Neural cell (in vitro differentiated cells): ENCODE results near the gene ALDH4A1. TPM values are rescaled to one million over a fixed set of nuclear protein-coding genes. Genes with fewer than 3 reads are reported as not detected.

Experiments used
- H2AFZ ChIP-seq: fragments of 200-600, 300-800 bp; sonication (generic), shearing (Covaris generic); 2 replicates; pipeline ENCODE4 v1.6.0; 2014; ENCODE audit warnings: low read depth, mild to moderate bottlenecking, antibody characterized with exemption, low read length, moderate library complexity
- H3F3A ChIP-seq: fragments of 200-600 bp; shearing (Covaris generic); 2 replicates; pipeline ENCODE4 v1.6.1; 2016; ENCODE audit warnings: mild to moderate bottlenecking, moderate library complexity, mixed read lengths, antibody characterized with exemption, low read length; ENCODE audit not compliant: insufficient read depth, poor library complexity, severe bottlenecking
- H3K27ac ChIP-seq: fragments of 200-600, 300-800 bp; sonication (generic), shearing (Covaris generic); 2 replicates; pipeline ENCODE4 v1.5.1; 2014; ENCODE audit warnings: mild to moderate bottlenecking, low read length, moderate library complexity
- H3K27me3 ChIP-seq: fragments of 300-800, 200-600 bp; sonication (generic), shearing (Covaris generic); 2 replicates; pipeline ENCODE4 v1.6.0; 2014; ENCODE audit warnings: mild to moderate bottlenecking, low read depth, low read length, moderate library complexity; ENCODE audit not compliant: insufficient read depth
- H3K36me3 ChIP-seq: fragments of 300-800, 200-600 bp; sonication (generic), shearing (Covaris generic); 2 replicates; pipeline ENCODE4 v1.5.1; 2014; ENCODE audit warnings: mild to moderate bottlenecking, antibody characterized with exemption, low read length, moderate library complexity; ENCODE audit not compliant: insufficient read depth
- H3K4me2 ChIP-seq: fragments of 300-800, 200-600 bp; sonication (generic), shearing (Covaris generic); 2 replicates; pipeline ENCODE4 v1.6.0; 2014; ENCODE audit warnings: mild to moderate bottlenecking, low read length
- H3K4me3 ChIP-seq: fragments of 300-800, 200-600 bp; sonication (generic), shearing (Covaris generic); 2 replicates; pipeline ENCODE4 v1.5.1; 2014; ENCODE audit warnings: mild to moderate bottlenecking, low read length, moderate library complexity
- H3K79me2 ChIP-seq: fragments of 200-600 bp; shearing (Covaris generic); replicated peaks from 2 replicates; pipeline ENCODE4 v1.6.0; 2014; ENCODE audit warnings: mild to moderate bottlenecking, low read length, moderate library complexity; ENCODE audit not compliant: insufficient read depth
- H3K9ac ChIP-seq: fragments of 300-800, 200-600 bp; sonication (generic), shearing (Covaris generic); 2 replicates; pipeline ENCODE4 v1.6.1; 2016; ENCODE audit warnings: mild to moderate bottlenecking, low read length, mixed read lengths
- H3K9me2 ChIP-seq: fragments of 200-600 bp; shearing (Covaris generic); 2 replicates; pipeline ENCODE4 v1.6.1; 2016; ENCODE audit warnings: mild to moderate bottlenecking, low read length, mixed read lengths; ENCODE audit not compliant: insufficient read depth
- H3K9me3 ChIP-seq: fragments of 200-600, 300-800 bp; sonication (generic), shearing (Covaris generic); 2 replicates; pipeline ENCODE4 v1.6.1; 2016; ENCODE audit warnings: mild to moderate bottlenecking, mixed run types, low read length, moderate library complexity, mixed read lengths
- H4K20me1 ChIP-seq: fragments of 200-600 bp; shearing (Covaris generic); 2 replicates; pipeline ENCODE4 v1.6.1; 2016; ENCODE audit warnings: mild to moderate bottlenecking, mixed run types; ENCODE audit not compliant: insufficient read depth
- CTCF ChIP-seq: fragments of 450-650 bp; IDR thresholded peaks from 2 replicates; pipeline ENCODE4 v1.5.1; 2014; ENCODE audit warnings: antibody characterized with exemption, mild to moderate bottlenecking, moderate library complexity; ENCODE audit not compliant: poor library complexity, severe bottlenecking
- EP300 ChIP-seq: fragments of 450-650 bp; conservative IDR thresholded peaks from 2 replicates; pipeline ENCODE4 v1.6.1; 2014; ENCODE audit warnings: antibody characterized with exemption, mild to moderate bottlenecking, moderate library complexity; ENCODE audit not compliant: poor library complexity, severe bottlenecking
- EZH2 ChIP-seq: fragments of 200-600, 300-800 bp; shearing (Covaris generic), sonication (generic); IDR thresholded peaks from 2 replicates; pipeline ENCODE4 v1.6.1; 2014; ENCODE audit warnings: antibody characterized with exemption, low read length, borderline replicate concordance, mild to moderate bottlenecking; ENCODE audit not compliant: insufficient read depth, poor library complexity, severe bottlenecking
- MXI1 ChIP-seq: fragments of 450-650 bp; conservative IDR thresholded peaks from 2 replicates; pipeline ENCODE4 v1.6.1; 2014; ENCODE audit warnings: antibody characterized with exemption, mild to moderate bottlenecking; ENCODE audit not compliant: poor library complexity, severe bottlenecking
- POLR2AphosphoS5 ChIP-seq: IDR thresholded peaks from 2 replicates; pipeline ENCODE4 v1.6.1; 2012
- RAD21 ChIP-seq: fragments of 450-650 bp; conservative IDR thresholded peaks from 2 replicates; pipeline ENCODE4 v1.6.1; 2014; ENCODE audit warnings: antibody characterized with exemption, mild to moderate bottlenecking, moderate library complexity
- SMC3 ChIP-seq: fragments of 450-650 bp; conservative IDR thresholded peaks from 2 replicates; pipeline ENCODE4 v1.6.1; 2014; ENCODE audit warnings: antibody characterized with exemption, mild to moderate bottlenecking, moderate library complexity; ENCODE audit not compliant: poor library complexity
- TAF1 ChIP-seq: IDR thresholded peaks from 2 replicates; pipeline ENCODE4 v1.6.1; 2012; ENCODE audit warnings: low read depth
- polyA plus RNA-seq: library from polyadenylated mRNA; depleted of rRNA; stranded (reverse); fragments of >200 nt; gene quantifications from 2 replicates; pipeline ENCODE4 v1.2.3, GENCODE V29; 2014
- TF ChIP-seq, protein P1 (sequence below): IDR thresholded peaks from 2 replicates; pipeline ENCODE4 v1.6.1; 2012; ENCODE audit warnings: borderline replicate concordance

ALDH4A1 gene
- polyA plus RNA-seq, 1 donor from 2014 or later: 11.0 TPM

GRCh38 chr1:18899363-18900049, 2.8 kb downstream of the ALDH4A1 start:
- Histone ChIP-seq H3K4me3 (no peak overlapping the region), H3K36me3 (no peaks in the 10 kb centered on the region), H3K9ac (no peak overlapping the region), H3K9me3 (no peaks in the 10 kb centered on the region), H3K9me2 (no peaks in the 10 kb centered on the region), H2AFZ (no peak overlapping the region), H4K20me1 (no peaks in the 10 kb centered on the region), H3K27me3 (no peaks in the 10 kb centered on the region), H3K4me2 (no peak overlapping the region), H3F3A (no peaks in the 10 kb centered on the region), H3K27ac (no peak overlapping the region), H3K79me2 (no peaks in the 10 kb centered on the region)
- TF ChIP-seq CTCF (no peak), TAF1 (no peak), EZH2 (no peak), RAD21 (no peak), EP300 (no peak), POLR2AphosphoS5 (no peak), SMC3 (no peak), MXI1 (no peak)
- TF ChIP-seq, protein P1, sequence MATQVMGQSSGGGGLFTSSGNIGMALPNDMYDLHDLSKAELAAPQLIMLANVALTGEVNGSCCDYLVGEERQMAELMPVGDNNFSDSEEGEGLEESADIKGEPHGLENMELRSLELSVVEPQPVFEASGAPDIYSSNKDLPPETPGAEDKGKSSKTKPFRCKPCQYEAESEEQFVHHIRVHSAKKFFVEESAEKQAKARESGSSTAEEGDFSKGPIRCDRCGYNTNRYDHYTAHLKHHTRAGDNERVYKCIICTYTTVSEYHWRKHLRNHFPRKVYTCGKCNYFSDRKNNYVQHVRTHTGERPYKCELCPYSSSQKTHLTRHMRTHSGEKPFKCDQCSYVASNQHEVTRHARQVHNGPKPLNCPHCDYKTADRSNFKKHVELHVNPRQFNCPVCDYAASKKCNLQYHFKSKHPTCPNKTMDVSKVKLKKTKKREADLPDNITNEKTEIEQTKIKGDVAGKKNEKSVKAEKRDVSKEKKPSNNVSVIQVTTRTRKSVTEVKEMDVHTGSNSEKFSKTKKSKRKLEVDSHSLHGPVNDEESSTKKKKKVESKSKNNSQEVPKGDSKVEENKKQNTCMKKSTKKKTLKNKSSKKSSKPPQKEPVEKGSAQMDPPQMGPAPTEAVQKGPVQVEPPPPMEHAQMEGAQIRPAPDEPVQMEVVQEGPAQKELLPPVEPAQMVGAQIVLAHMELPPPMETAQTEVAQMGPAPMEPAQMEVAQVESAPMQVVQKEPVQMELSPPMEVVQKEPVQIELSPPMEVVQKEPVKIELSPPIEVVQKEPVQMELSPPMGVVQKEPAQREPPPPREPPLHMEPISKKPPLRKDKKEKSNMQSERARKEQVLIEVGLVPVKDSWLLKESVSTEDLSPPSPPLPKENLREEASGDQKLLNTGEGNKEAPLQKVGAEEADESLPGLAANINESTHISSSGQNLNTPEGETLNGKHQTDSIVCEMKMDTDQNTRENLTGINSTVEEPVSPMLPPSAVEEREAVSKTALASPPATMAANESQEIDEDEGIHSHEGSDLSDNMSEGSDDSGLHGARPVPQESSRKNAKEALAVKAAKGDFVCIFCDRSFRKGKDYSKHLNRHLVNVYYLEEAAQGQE: no peak

- Histone ChIP-seq H3K36me3 (no peaks in the 10 kb centered on the region), H3F3A (no peaks in the 10 kb centered on the region), H3K9ac (no peak overlapping the region), H3K27me3 (no peaks in the 10 kb centered on the region), H3K9me2 (no peaks in the 10 kb centered on the region), H4K20me1 (no peaks in the 10 kb centered on the region), H2AFZ (no peak overlapping the region), H3K79me2 (no peaks in the 10 kb centered on the region), H3K4me2 (no peak overlapping the region), H3K9me3 (no peaks in the 10 kb centered on the region), H3K4me3 (no peak overlapping the region), H3K27ac (no peak overlapping the region)
- TF ChIP-seq TAF1 (no peak), EP300 (no peak), POLR2AphosphoS5 (no peak), EZH2 (no peak), MXI1 (no peak), SMC3 (no peak), CTCF (no peak), RAD21 (no peak)
- TF ChIP-seq, protein P1: no peak
These were observed 3.8 kb downstream of the ALDH4A1 start for GRCh38 chr1:18898567-18898966.
